HepG2 (cell line): Measurements from ENCODE around the gene RGP1. TPM values are rescaled to one million over a fixed set of nuclear protein-coding genes. Genes with fewer than 3 reads are reported as not detected.

Source experiments
- FOXJ3 ChIP-seq: sonication (generic); formaldehyde crosslinking; IDR thresholded peaks from 2 replicates; pipeline ENCODE4 v1.4.0; 2020; ENCODE audit warnings: missing genetic modification reagents, mild to moderate bottlenecking, borderline replicate concordance
- JDP2 ChIP-seq: sonication (generic); formaldehyde crosslinking; IDR thresholded peaks from 2 replicates; pipeline ENCODE4 v1.8.1; 2022; ENCODE audit warnings: missing genetic modification reagents, borderline replicate concordance
- NR1H2 ChIP-seq: sonication (generic); formaldehyde crosslinking; IDR thresholded peaks from 2 replicates; pipeline ENCODE4 v1.8.1; 2022; ENCODE audit warnings: low read depth, missing genetic modification reagents, borderline replicate concordance
- ZNF331 ChIP-seq: sonication (generic); formaldehyde crosslinking; IDR thresholded peaks from 2 replicates; pipeline ENCODE4 v1.4.0; 2020; ENCODE audit warnings: missing genetic modification reagents
- ZNF644 ChIP-seq: IDR thresholded peaks from 2 replicates; pipeline ENCODE4 v1.6.1; 2016; ENCODE audit warnings: low read depth
- ZNF687 ChIP-seq: sonication (generic); formaldehyde crosslinking; IDR thresholded peaks from 2 replicates; pipeline ENCODE4 v1.5.1; 2020; ENCODE audit warnings: mild to moderate bottlenecking, missing genetic modification reagents, moderate library complexity
- polyA plus RNA-seq, 8 experiments: library from polyadenylated mRNA; depleted of rRNA in 3 of 8; stranded (reverse) in 7 of 8; unstranded in 1 of 8; fragments of >200 nt; fragmentation: Illumina TruSeq in 4 of 8; extraction: Trizol in 4 of 8; gene quantifications; 2 replicates each; pipeline versions ENCODE4 v1.2.1 to v1.2.3, GENCODE V29; 2011 to 2016; ENCODE audit warnings: low read depth in 4 of 8, missing spikeins in 1 of 8, mixed read lengths in 1 of 8; ENCODE audit not compliant: insufficient read depth in 1 of 8
- total RNA-seq, 5 experiments: library from RNA; depleted of rRNA; stranded (reverse); fragments of >200 nt; fragmentation: Illumina TruSeq; extraction: Trizol; gene quantifications; 2 replicates each; pipeline ENCODE4 v1.2.3, GENCODE V29; 2016; ENCODE audit warnings: low read depth in 1 of 5
- TF ChIP-seq, protein P1 (sequence below): fragments of 450-650 bp; IDR thresholded peaks from 2 replicates; pipeline ENCODE4 v1.6.1; 2017
- TF ChIP-seq, protein P2 (sequence below): sonication (generic); formaldehyde crosslinking; IDR thresholded peaks from one replicate; pipeline ENCODE4 v1.5.1; 2020; ENCODE audit warnings: mild to moderate bottlenecking, missing genetic modification reagents; ENCODE audit errors: not compliant biosample characterization

The RGP1 gene
- total and polyA plus RNA-seq, 2 of the 13 experiments (the other 11 are each of a cell fraction or from before 2014, with no cell fraction given) = 12.7 to 21.0 TPM

DNA sequence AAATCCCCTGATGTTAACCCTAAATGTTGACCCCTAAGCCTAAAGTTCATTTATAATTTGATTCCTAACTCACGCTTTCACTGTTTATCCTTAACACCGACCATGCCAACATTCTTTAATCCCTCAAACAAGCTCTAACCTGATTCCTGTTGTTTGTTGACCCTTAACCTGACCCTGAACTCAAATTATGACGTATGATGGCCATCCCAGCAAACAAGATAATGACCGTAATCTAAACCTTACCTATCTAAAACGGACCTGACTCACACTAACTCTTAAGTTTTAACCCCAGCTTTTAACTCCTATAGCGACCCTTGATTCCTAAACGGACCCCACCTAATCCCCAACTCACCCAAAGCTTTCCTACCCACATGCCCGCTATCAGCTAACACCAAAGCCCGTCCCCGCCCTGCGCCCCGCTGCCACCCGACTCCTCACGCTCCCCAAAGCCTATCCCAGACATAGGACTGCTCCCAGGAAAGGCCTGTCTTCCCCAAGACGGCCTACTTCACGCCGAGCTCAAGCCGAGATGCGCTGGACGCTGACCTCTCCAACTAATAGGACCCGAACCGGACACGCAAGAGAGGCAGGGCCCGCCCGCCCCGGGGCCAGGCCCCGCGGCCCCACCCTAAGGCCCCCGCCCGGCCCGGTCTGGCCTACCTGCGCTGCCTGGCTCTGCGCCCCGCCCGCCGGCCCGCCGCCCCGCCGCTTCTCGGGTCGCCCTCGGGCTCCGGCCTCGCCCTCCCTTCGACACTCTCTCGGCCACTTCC is 17.5 kb upstream of the RGP1 start (continued):
- no peak for TF ChIP-seq ZNF644
- TF ChIP-seq, protein P1, sequence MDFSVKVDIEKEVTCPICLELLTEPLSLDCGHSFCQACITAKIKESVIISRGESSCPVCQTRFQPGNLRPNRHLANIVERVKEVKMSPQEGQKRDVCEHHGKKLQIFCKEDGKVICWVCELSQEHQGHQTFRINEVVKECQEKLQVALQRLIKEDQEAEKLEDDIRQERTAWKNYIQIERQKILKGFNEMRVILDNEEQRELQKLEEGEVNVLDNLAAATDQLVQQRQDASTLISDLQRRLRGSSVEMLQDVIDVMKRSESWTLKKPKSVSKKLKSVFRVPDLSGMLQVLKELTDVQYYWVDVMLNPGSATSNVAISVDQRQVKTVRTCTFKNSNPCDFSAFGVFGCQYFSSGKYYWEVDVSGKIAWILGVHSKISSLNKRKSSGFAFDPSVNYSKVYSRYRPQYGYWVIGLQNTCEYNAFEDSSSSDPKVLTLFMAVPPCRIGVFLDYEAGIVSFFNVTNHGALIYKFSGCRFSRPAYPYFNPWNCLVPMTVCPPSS = no peak
- no peak for TF ChIP-seq JDP2 (CRISPR knock-in tag)
- TF ChIP-seq, protein P2, sequence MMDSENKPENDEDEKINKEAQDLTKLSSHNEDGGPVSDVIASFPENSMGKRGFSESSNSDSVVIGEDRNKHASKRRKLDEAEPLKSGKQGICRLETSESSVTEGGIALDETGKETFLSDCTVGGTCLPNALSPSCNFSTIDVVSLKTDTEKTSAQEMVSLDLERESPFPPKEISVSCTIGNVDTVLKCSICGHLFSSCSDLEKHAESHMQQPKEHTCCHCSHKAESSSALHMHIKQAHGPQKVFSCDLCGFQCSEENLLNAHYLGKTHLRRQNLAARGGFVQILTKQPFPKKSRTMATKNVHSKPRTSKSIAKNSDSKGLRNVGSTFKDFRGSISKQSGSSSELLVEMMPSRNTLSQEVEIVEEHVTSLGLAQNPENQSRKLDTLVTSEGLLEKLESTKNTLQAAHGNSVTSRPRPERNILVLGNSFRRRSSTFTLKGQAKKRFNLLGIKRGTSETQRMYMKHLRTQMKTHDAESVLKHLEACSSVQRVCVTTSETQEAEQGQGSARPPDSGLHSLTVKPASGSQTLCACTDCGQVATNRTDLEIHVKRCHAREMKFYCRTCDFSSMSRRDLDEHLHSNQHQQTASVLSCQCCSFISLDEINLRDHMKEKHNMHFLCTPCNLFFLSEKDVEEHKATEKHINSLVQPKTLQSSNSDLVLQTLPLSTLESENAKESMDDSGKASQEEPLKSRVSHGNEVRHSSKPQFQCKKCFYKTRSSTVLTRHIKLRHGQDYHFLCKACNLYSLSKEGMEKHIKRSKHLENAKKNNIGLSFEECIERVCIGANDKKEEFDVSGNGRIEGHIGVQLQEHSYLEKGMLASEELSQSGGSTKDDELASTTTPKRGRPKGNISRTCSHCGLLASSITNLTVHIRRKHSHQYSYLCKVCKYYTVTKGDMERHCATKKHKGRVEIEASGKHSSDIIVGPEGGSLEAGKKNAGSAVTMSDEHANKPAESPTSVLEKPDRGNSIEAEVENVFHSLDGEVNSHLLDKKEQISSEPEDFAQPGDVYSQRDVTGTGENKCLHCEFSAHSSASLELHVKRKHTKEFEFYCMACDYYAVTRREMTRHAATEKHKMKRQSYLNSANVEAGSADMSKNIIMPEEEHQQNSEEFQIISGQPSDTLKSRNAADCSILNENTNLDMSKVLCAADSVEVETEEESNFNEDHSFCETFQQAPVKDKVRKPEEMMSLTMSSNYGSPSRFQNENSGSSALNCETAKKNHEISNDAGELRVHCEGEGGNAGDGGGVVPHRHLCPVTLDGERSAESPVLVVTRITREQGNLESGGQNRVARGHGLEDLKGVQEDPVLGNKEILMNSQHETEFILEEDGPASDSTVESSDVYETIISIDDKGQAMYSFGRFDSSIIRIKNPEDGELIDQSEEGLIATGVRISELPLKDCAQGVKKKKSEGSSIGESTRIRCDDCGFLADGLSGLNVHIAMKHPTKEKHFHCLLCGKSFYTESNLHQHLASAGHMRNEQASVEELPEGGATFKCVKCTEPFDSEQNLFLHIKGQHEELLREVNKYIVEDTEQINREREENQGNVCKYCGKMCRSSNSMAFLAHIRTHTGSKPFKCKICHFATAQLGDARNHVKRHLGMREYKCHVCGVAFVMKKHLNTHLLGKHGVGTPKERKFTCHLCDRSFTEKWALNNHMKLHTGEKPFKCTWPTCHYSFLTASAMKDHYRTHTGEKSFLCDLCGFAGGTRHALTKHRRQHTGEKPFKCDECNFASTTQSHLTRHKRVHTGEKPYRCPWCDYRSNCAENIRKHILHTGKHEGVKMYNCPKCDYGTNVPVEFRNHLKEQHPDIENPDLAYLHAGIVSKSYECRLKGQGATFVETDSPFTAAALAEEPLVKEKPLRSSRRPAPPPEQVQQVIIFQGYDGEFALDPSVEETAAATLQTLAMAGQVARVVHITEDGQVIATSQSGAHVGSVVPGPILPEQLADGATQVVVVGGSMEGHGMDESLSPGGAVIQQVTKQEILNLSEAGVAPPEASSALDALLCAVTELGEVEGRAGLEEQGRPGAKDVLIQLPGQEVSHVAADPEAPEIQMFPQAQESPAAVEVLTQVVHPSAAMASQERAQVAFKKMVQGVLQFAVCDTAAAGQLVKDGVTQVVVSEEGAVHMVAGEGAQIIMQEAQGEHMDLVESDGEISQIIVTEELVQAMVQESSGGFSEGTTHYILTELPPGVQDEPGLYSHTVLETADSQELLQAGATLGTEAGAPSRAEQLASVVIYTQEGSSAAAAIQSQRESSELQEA (CRISPR knock-in tag) = no peak
- TF ChIP-seq FOXJ3 (CRISPR knock-in tag) = no peak
- no peak for TF ChIP-seq NR1H2 (CRISPR knock-in tag)
- TF ChIP-seq ZNF687 (CRISPR knock-in tag) = no peak
- no peak for TF ChIP-seq ZNF331 (CRISPR knock-in tag)
